ENCODE results near the gene PSMB9.

The PSMB9 gene

DNA sequence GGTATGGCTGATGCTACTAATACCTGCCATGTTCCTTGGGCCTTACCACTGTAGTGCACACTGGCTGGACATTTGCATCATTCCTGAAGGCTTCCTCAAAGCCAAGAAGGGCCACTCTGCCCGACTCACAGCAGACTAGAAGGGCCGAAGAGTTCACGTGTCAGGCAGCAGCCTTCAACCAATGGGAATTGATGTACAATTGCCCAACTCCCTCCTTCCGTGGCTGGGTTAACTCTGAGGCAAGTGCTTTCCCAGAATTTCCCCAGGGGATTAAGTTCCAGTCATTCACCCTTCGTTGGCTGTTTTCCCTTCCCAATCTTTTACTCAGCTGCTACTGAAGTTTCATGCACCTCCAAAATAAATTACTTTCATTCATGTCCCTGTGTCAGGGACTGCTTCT lies 29.8 kb downstream of the PSMB9 start:
- no peak for DNase-seq (ENCODE audit: low read depth, low spot score)
- in situ Hi-C loops (cut with HindIII; ENCODE audit: low sequenced_read_pairs) = no loop called here
- TF ChIP-seq CTCF (IDR thresholded peaks at IDR 0.05; ENCODE audit: low read depth, low read length) = no peak
- no peak overlapping the region for H3K4me3 ChIP-seq (ENCODE audit: low read depth, low read length)

GRCh38 chr6:32885698-32886286 lies 31.8 kb downstream of the PSMB9 start:
- in situ Hi-C loops (cut with HindIII; ENCODE audit: low sequenced_read_pairs) = no loop called here
- H3K4me3 ChIP-seq (ENCODE audit: low read depth, low read length) = no peak overlapping the region
- TF ChIP-seq CTCF (IDR thresholded peaks at IDR 0.05; ENCODE audit: low read depth, low read length) = peak; percentile 34
- DNase-seq (ENCODE audit: low read depth, low spot score) = peak; percentile 80

- no peak overlapping the region for H3K4me3 ChIP-seq (ENCODE audit: low read depth, low read length)
- in situ Hi-C loops (cut with HindIII; ENCODE audit: low sequenced_read_pairs) = no loop called here
- peak; percentile 66 for DNase-seq (ENCODE audit: low read depth, low spot score)
- no peak for TF ChIP-seq CTCF (IDR thresholded peaks at IDR 0.05; ENCODE audit: low read depth, low read length)
These were observed 32.8 kb downstream of the PSMB9 start for GRCh38 chr6:32886681-32887383.

DNA sequence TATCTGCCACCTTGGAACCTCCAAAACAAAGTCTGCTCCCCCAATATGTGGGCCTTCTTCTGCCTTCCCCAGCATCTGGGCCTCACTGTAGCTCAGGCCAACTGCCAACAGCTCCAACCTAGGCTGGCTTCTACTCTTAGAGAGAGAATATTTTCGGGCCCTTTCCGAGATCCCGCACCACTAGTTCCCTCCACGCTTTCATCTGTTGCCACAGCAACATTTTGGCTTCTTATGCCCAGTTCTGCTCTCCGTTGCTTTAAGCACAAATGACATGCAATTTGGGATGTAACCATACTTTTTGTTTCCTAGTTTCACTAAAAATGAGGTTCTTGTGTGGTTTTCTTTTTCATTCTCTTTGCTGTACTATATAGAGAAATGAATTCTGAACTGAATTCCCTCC lies 33.6 kb downstream of the PSMB9 start:
- in situ Hi-C loops (cut with HindIII; ENCODE audit: low sequenced_read_pairs) = no loop called here
- no peak overlapping the region for H3K4me3 ChIP-seq (ENCODE audit: low read depth, low read length)
- TF ChIP-seq CTCF (IDR thresholded peaks at IDR 0.05; ENCODE audit: low read depth, low read length) = no peak
- DNase-seq (ENCODE audit: low read depth, low spot score) = no peak

- H3K4me3 ChIP-seq (ENCODE audit: low read depth, low read length) = no peak overlapping the region
- no peak for TF ChIP-seq CTCF (IDR thresholded peaks at IDR 0.05; ENCODE audit: low read depth, low read length)
- in situ Hi-C loops (cut with HindIII; ENCODE audit: low sequenced_read_pairs) = no loop called here
- DNase-seq (ENCODE audit: low read depth, low spot score) = no peak
These were observed 34.6 kb downstream of the PSMB9 start for GRCh38 chr6:32888576-32888975.

DNA sequence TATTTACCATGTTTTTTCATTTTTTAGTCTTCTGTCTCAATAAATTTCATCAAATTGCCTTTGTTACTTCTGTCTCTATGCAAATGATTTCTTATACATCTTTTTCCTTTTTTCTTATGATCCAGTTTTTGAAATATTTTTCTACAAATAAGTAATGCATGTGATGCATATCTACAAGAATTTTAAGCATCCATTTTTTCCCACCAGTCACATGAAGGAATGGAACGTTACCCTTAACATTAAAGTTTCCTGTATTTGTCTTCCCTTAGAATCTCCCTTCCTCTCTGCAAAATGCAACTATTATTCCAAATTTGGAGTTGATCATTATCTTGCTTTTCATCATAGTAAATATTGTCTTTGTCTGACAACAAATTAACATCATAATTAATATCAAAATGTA lies 35.5 kb downstream of the PSMB9 start:
- DNase-seq (ENCODE audit: low read depth, low spot score) = no peak
- H3K4me3 ChIP-seq (ENCODE audit: low read depth, low read length) = no peak overlapping the region
- in situ Hi-C loops (cut with HindIII; ENCODE audit: low sequenced_read_pairs) = no loop called here
- no peak for TF ChIP-seq CTCF (IDR thresholded peaks at IDR 0.05; ENCODE audit: low read depth, low read length)
